HG03520 (cell line): ENCODE results near the gene ERICH3.
A peak's percentile ranks its signal among the peaks of the same experiment; 100 is the strongest.

Experiments used
- ATAC-seq: cut with Tn5 transposase; IDR thresholded peaks from one replicate; pipeline ENCODE4 v1.9.1; 2021; ENCODE audit warnings: mild to moderate bottlenecking, moderate library complexity; ENCODE audit not compliant: unreplicated experiment

ERICH3 gene

GRCh38 chr1:74673351-74674111 lies at the start of gene ERICH3:
TSS of gene ERICH3 (minus strand) at chr1:74673792. CDS start at chr1:74673519, 273 bp downstream.
- ATAC-seq: no peak

GRCh38 chr1:74717626-74718025 lies 44.0 kb upstream of the ERICH3 start:
- ATAC-seq: no peak

DNA sequence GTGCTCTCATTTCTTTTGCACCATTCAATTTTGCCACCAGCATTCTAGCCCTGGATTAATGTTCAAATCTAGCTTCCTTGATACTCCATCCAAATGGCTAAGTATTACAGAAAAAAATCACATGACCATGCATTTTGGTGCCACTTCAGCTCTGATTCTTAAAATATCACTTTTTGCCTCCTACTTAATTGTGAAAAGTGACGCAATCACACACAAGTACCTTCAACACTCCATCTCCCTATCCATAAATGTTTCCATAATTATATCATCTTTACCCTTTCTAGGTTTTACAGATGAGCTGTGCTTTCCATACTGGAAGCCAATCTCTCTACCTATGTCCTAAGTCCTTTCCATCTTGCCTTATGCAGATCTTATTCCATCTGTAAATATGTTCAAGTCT lies 43.2 kb upstream of the ERICH3 start:
- no peak for ATAC-seq

DNA sequence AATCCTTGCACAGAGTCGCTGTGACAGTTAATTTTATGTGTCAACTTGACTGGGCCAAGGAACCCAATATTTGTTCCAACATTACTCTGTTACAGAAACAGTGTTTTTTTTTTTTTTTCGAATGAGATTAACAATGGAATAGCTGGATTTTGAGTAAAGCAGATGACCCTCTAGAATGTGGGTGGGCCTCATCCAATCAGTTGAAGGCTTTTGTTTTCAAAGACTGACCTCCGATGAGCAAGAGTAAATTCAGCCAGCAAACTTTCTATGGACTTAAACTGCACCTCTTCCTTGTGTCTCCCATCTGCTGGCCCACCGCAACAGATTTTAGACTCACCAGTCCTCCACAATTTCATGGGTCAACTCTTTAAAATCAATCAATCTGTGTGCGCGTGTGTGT lies 42.2 kb upstream of the ERICH3 start:
- no peak for ATAC-seq

DNA sequence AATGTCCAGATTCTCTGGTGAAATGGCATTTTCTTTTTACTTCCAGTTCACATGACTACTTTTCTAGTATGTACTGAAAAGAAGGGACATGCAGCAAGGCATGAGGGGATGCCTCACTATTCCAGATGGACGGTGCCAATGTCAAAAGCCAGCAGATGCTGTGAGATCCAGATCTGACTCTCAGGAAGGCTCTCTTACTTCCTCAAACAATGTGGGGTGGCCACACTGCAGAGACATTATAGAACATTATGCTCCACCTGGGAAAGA lies 41.6 kb upstream of the ERICH3 start:
- ATAC-seq: no peak

- ATAC-seq: peak; percentile 64
Measured at GRCh38 chr1:74714429-74715235, 41.0 kb upstream of the ERICH3 start.

GRCh38 chr1:74713849-74714248 lies 40.3 kb upstream of the ERICH3 start:
- peak; percentile 11 for ATAC-seq

- no peak for ATAC-seq
Measured at GRCh38 chr1:74712881-74713280, 39.3 kb upstream of the ERICH3 start.

DNA sequence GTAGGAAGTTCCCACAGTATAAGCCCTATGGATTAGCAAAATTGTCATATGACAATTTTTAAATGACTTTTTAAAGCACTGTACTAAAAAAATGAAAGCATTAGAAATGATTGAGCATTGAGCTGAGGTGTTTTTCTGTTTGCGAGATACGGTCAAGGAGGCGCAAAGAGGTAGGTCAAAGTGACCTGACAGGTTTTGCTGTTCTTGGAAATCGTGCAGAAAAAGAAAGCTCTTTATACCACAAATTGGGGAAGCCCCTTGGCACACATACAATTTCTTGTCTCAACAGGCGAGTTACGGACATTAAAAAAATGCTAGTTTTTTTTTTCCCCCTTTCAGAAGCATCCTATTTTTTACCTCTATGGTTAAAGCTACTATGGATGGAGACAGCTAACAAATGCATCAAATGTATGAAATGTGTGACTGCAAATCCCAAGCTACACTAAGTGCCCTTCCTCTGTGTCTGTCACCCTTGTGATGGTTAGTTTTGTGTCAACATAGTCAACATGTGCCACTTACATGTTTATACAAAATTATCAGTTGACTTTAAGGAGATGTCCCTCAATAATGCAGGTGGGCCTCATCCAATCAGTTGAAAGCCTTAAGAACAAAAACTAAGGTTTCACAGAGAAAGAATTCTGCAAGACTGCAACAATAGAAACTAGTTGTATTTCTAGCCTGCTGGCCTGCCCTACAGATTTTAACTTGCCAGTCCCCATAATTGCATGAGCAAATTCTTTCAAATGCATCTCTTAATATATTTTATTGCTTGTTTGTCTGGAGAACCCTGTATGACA lies 30.0 kb upstream of the ERICH3 start:
- no peak for ATAC-seq

GRCh38 chr1:74699331-74699730 lies 25.7 kb upstream of the ERICH3 start:
- ATAC-seq: no peak

- no peak for ATAC-seq
Measured at GRCh38 chr1:74697832-74698231, 24.2 kb upstream of the ERICH3 start.

DNA sequence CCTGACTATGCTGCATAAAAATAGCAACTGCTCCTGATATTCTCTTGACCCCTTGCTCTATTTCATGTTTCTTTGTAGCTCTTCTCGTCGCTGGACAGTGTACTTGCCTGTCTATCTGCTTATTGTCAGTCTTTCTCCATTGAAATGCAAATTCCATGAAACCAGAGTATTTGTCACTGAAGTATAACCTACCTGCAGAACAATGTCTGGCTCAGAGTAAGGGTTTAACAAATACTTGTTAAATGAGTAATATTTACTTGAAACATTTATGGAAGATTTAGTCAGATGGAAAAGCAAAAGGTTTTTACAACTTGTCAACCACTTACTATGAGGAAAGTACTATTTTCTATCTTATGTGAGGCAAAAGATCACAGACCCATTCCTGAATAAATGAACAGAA lies 19.9 kb upstream of the ERICH3 start:
- ATAC-seq: no peak

DNA sequence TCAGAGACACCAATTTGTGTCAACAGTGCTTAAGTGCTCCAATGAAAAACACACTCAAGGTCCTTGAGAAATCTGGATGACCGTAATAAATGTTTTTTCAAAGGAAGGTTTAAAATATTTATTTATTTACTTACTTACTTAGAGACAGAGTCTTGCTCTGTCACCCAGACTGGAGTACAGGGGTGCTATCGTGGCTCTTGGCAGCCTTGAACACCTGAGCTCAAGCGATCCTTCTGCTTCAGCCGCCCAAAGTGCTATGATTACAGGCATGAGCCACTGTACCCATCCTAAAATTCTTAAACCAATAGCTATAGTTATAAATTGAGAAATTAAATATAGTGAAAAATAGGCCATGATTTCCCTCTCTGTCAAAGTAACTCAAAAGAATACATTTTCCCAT lies 17.3 kb upstream of the ERICH3 start:
- no peak for ATAC-seq

GRCh38 chr1:74690364-74690696 lies 16.7 kb upstream of the ERICH3 start:
- ATAC-seq: no peak

- ATAC-seq: peak; percentile 66
Measured at GRCh38 chr1:74689621-74690363, 16.2 kb upstream of the ERICH3 start.

GRCh38 chr1:74686928-74687327 lies 13.3 kb upstream of the ERICH3 start:
- ATAC-seq: no peak

DNA sequence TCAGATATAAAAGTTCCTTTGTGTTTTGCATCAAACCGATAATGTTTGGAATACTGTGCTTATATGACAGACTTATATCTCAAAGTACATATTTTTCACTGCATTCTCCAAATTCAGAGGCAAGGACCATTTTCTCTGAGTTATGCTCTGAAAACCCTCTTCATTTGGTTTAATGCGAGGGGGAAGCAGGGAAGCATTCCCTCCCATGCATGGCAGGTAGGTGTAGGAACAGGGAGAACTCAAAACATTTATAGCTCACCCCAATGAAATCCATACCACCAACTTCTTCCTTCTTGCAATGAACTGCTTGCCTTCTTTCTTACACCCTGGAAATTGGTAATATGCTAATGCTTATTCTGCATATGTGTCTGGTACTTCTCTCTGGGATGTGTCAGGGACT lies 10.7 kb upstream of the ERICH3 start:
- ATAC-seq: no peak

DNA sequence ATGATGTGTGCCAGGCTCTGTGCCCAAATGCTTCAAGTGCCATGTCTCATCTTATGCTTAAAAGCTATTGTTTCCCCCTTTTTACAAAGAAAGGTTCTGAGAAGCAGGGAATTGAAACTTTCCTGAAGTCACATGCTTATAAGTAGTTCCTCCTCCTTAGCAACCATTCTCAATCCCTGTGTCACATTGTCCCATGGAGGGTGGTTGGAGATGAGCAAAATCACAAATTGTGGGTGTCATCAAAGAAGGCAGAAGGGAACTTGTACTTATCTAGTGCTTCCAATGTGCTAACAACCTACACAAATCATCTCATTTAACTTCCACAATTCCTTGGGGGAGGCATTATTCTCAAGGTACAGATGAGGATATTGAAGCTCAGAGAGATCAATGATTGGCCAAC lies 10.1 kb upstream of the ERICH3 start:
- no peak for ATAC-seq

- no peak for ATAC-seq
Measured at GRCh38 chr1:74681851-74682250, 8.3 kb upstream of the ERICH3 start.

DNA sequence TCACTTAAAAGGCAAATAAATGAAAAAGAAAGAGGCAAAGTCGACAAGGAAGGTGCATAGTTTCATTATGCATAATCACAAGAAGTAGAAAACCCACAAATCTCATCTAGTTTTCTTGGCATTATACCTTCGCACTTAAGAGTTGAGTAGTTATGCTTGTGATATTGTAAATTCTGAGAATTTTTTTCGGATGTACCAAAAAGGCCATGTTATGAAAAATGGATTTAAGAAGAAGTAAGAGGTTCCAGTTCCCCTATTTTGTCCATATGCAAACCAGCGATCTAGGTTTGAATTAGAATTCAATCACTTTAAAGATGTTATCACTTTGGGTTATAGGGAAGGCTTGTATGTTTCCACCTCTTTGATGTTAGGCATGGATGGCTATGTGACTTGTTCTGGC lies 7.9 kb upstream of the ERICH3 start:
- ATAC-seq: peak; percentile 87

GRCh38 chr1:74681001-74681400 lies 7.4 kb upstream of the ERICH3 start:
- peak; percentile 26 for ATAC-seq
